ENCODE data around the gene HIP1R. TPM values are rescaled to one million over a fixed set of nuclear protein-coding genes. Genes with fewer than 3 reads are reported as not detected.

Gene HIP1R
- total and polyA plus RNA-seq, 2 experiments from 2014 or later = 7.6 to 16.3 TPM

GRCh38 chr12:122908915-122909314 is 73.7 kb downstream of the HIP1R start:
- in situ Hi-C loops (cut with MboI) = no loop called here
- no peak for DNase-seq
- Histone ChIP-seq H3K36me3 (ENCODE audit: low read depth) (no peaks in the 10 kb centered on the region), H3K4me3 (no peak overlapping the region), H3K4me1 (ENCODE audit: insufficient read depth) (no peaks in the 10 kb centered on the region), H3K4me2 (ENCODE audit: unreplicated experiment) (no peak overlapping the region), H3K27me3 (replicated peaks; ENCODE audit: insufficient read depth) (no peaks in the 10 kb centered on the region), H3K9me3 (ENCODE audit: low read depth) (no peaks in the 10 kb centered on the region), H3K79me2 (ENCODE audit: insufficient read depth) (no peaks in the 10 kb centered on the region), H3K9ac (no peak overlapping the region), H3K9me2 (ENCODE audit: insufficient read depth) (no peaks in the 10 kb centered on the region), H4K20me1 (ENCODE audit: insufficient read depth) (no peaks in the 10 kb centered on the region), H3K27ac (no peak overlapping the region), H3F3A (ENCODE audit: insufficient read depth) (no peaks in the 10 kb centered on the region), H2AFZ (no peak overlapping the region)
- 92 to 93% methylated on average over 6 of the region's 6 CpGs for WGBS, 2 experiments (ENCODE audit: low coverage in 1 of 2, low lambda C conversion rate in 2 of 2, missing lambda C conversion rate in 2 of 2)
- TF ChIP-seq EZH2 (IDR thresholded peaks at IDR 0.05; ENCODE audit: insufficient read depth, poor library complexity, severe bottlenecking) = no peak
- no peak for TF ChIP-seq EZH2phosphoT487 (IDR thresholded peaks at IDR 0.05; ENCODE audit: insufficient read depth, low read depth)

GRCh38 chr12:122909442-122910288 is 74.4 kb downstream of the HIP1R start:
- no peak overlapping the region for H3K4me2 ChIP-seq (ENCODE audit: unreplicated experiment)
- no peaks in the 10 kb centered on the region for H3K9me2 ChIP-seq (ENCODE audit: insufficient read depth)
- no peaks in the 10 kb centered on the region for H3F3A ChIP-seq (ENCODE audit: insufficient read depth)
- no peak overlapping the region for H3K9ac ChIP-seq
- no peaks in the 10 kb centered on the region for H3K9me3 ChIP-seq (ENCODE audit: low read depth)
- no peaks in the 10 kb centered on the region for H4K20me1 ChIP-seq (ENCODE audit: insufficient read depth)
- no peaks in the 10 kb centered on the region for H3K79me2 ChIP-seq (ENCODE audit: insufficient read depth)
- in situ Hi-C loops (cut with MboI) = no loop called here
- TF ChIP-seq EZH2 (IDR thresholded peaks at IDR 0.05; ENCODE audit: insufficient read depth, poor library complexity, severe bottlenecking) (no peak), EZH2phosphoT487 (IDR thresholded peaks at IDR 0.05; ENCODE audit: insufficient read depth, low read depth) (no peak)
- no peaks in the 10 kb centered on the region for H3K27me3 ChIP-seq (replicated peaks; ENCODE audit: insufficient read depth)
- 64 to 65% methylated on average over 12 of the region's 12 CpGs for WGBS, 2 experiments (ENCODE audit: low coverage in 1 of 2, low lambda C conversion rate in 2 of 2, missing lambda C conversion rate in 2 of 2)
- no peaks in the 10 kb centered on the region for H3K36me3 ChIP-seq (ENCODE audit: low read depth)
- H3K4me1 ChIP-seq (ENCODE audit: insufficient read depth) = no peaks in the 10 kb centered on the region
- no peak overlapping the region for H2AFZ ChIP-seq
- DNase-seq = no peak
- H3K4me3 ChIP-seq = no peak overlapping the region
- H3K27ac ChIP-seq = no peak overlapping the region

Other genes starting within 250 kb of the HIP1R start
- gene HCAR2, start 132.1 kb upstream of the HIP1R start, total RNA-seq (2014; rRNA removed; shearing (Covaris generic)) = not detected in 2 replicates
- gene HCAR2, start 132.1 kb upstream of the HIP1R start, polyA plus RNA-seq (2016; fragmentation: Nextera tagmentation; extraction: Ambion mirVana) = not detected in 2 replicates
- not detected in 2 replicates for gene HCAR3, start 118.6 kb upstream of the HIP1R start, total RNA-seq (2014; rRNA removed; shearing (Covaris generic))
- gene HCAR3, start 118.6 kb upstream of the HIP1R start, polyA plus RNA-seq (2016; fragmentation: Nextera tagmentation; extraction: Ambion mirVana) = not detected in 2 replicates
- not detected in 2 replicates for gene HCAR1, start 104.6 kb upstream of the HIP1R start, total RNA-seq (2014; rRNA removed; shearing (Covaris generic))
- gene HCAR1, start 104.6 kb upstream of the HIP1R start, polyA plus RNA-seq (2016; fragmentation: Nextera tagmentation; extraction: Ambion mirVana) = not detected in 2 replicates
- 42.2 and 48.6 TPM in 2 replicates for gene DENR, start 82.6 kb upstream of the HIP1R start, total RNA-seq (2014; rRNA removed; shearing (Covaris generic))
- 80.5 and 83.3 TPM in 2 replicates for gene DENR, start 82.6 kb upstream of the HIP1R start, polyA plus RNA-seq (2016; fragmentation: Nextera tagmentation; extraction: Ambion mirVana)
- 0.22 TPM in 1 of 2 replicates, not detected in the other for gene CCDC62, start 60.9 kb upstream of the HIP1R start, total RNA-seq (2014; rRNA removed; shearing (Covaris generic))
- gene CCDC62, start 60.9 kb upstream of the HIP1R start, polyA plus RNA-seq (2016; fragmentation: Nextera tagmentation; extraction: Ambion mirVana) = 0.22 TPM in 1 of 2 replicates, not detected in the other
- 26.1 and 31.3 TPM in 2 replicates for gene VPS37B, start 60.7 kb downstream of the HIP1R start, total RNA-seq (2014; rRNA removed; shearing (Covaris generic))
- 19.1 and 19.9 TPM in 2 replicates for gene VPS37B, start 60.7 kb downstream of the HIP1R start, polyA plus RNA-seq (2016; fragmentation: Nextera tagmentation; extraction: Ambion mirVana)
- gene ABCB9, start 131.0 kb downstream of the HIP1R start, total RNA-seq (2014; rRNA removed; shearing (Covaris generic)) = 4.0 and 4.4 TPM in 2 replicates
- gene ABCB9, start 131.0 kb downstream of the HIP1R start, polyA plus RNA-seq (2016; fragmentation: Nextera tagmentation; extraction: Ambion mirVana) = 2.2 and 4.4 TPM in 2 replicates
- 11.9 and 28.3 TPM in 2 replicates for gene OGFOD2, start 139.8 kb downstream of the HIP1R start, total RNA-seq (2014; rRNA removed; shearing (Covaris generic))
- gene OGFOD2, start 139.8 kb downstream of the HIP1R start, polyA plus RNA-seq (2016; fragmentation: Nextera tagmentation; extraction: Ambion mirVana) = 12.8 and 15.4 TPM in 2 replicates
- gene ARL6IP4, start 145.2 kb downstream of the HIP1R start, total RNA-seq (2014; rRNA removed; shearing (Covaris generic)) = 118 and 150 TPM in 2 replicates
- gene ARL6IP4, start 145.2 kb downstream of the HIP1R start, polyA plus RNA-seq (2016; fragmentation: Nextera tagmentation; extraction: Ambion mirVana) = 251 and 259 TPM in 2 replicates

All from GM23248 (cell line).